ENCODE data around the gene SF3B6.
A peak's percentile ranks its signal among the peaks of the same experiment; 100 is the strongest.
"Not testable (repeated sequence)": the region's sequence is repeated elsewhere in the genome, so short reads cannot be mapped to it uniquely, and the experiment has no call there.

Gene SF3B6, protein sequence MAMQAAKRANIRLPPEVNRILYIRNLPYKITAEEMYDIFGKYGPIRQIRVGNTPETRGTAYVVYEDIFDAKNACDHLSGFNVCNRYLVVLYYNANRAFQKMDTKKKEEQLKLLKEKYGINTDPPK

GRCh38 chr2:24075915-24076848, at the start of gene SF3B6:
Gene SF3B6, minus strand, starts transcription at chr2:24076326. Its CDS starts 97 bp downstream, at chr2:24076229.
- peak; percentile 93 to 94 for DNase-seq

- peak; percentile 33 to 59 for DNase-seq
These were observed 47.9 kb upstream of the SF3B6 start for GRCh38 chr2:24123922-24124580.

- peak; percentile 80 to 83 for DNase-seq
These were observed 47.2 kb upstream of the SF3B6 start, which contains the start of the genes FAM228B and PFN4 for GRCh38 chr2:24123195-24123921. Gene FAM228B, plus strand, starts transcription at chr2:24123469. Its CDS starts 893 bp downstream, at chr2:24124362. Gene PFN4, minus strand, starts transcription at chr2:24123334. Its CDS starts 799 bp downstream, at chr2:24122535.

DNA sequence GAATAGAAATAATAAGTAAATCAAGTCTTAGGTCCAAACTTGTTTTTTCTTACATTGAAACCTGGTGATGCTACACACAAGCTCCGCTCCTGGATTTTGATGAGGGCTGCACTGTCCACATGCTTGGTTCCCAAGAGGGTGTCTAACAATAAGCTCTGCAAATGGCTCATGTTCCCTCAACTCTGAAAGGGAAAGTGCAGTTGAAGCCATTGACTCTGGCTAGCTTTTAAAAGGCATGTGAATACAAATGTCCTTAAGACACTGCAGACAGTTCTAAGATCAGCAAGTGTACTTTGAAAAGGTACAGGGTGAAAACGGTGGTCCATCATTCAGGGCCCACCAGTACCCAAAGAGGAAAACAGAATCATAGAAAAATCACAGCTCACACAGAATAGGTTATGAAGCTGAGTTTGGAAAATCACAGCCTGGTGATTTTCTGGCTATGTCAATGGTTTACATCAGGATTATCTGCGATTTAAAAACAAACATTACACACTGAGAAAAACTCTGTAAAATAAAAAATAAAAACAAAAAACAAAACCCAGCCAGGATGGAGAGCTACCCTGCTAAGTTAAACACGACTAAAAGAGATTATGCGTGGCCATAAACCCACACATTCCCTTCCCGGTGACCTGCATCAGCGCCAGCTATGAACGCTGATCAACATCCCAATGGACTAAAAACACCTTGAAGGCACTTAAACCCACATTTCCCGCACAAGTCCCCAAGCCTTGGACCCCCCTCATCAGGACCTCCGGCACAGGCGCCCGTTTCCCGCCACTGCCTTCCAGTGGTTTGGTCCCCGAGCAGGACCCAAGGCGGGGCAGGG, 46.5 kb upstream of the SF3B6 start:
- DNase-seq, result no peak

- DNase-seq, result no peak
These were observed 45.3 kb upstream of the SF3B6 start for GRCh38 chr2:24121469-24121868.

DNA sequence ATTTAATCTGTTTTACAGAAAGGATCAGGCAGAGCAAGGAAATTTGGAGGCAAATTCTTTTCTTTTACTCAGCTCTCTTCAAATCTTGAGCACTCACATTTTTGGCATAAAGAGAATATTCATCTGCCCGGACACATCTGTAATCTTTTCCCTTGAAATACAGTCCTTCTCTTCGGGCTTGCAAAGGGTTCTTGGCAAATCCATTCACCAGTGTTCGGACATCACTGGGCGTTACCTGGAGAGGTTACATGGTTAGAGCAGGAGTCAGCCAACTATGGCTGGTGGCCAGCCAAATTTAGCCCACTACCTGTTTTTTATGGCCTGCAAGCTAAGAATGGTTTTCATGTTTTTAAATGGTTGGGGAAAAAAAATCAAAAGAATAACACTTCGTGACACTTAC, 44.9 kb upstream of the SF3B6 start:
- no peak for DNase-seq

GRCh38 chr2:24117902-24118301, 41.8 kb upstream of the SF3B6 start:
- no peak for DNase-seq

GRCh38 chr2:24115057-24115456, 38.9 kb upstream of the SF3B6 start:
- DNase-seq, result no peak

GRCh38 chr2:24111407-24111901, 35.3 kb upstream of the SF3B6 start:
- no peak for DNase-seq

GRCh38 chr2:24110660-24111303, 34.7 kb upstream of the SF3B6 start:
- no peak for DNase-seq

GRCh38 chr2:24109431-24109830, 33.3 kb upstream of the SF3B6 start:
- DNase-seq, result not testable (repeated sequence)

- no peak for DNase-seq
These were observed 31.2 kb upstream of the SF3B6 start for GRCh38 chr2:24107336-24107735.

DNA sequence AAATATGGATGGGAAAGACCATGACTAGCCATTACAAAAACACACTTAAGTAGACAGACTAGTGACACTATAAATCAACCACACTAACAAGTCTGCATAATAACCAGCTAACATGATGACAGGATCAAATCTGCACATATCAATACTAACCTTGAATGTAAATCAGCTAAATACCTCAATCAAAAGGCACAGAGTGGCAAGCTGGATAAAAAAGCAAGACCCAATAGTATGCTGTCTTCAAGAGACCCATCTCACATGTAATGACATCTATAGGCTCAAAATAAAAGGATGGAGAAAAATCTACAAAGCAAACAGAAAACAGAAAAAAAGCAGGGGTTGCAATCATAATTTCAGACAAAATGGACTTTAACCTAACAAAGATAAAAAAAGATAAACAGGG, 30.7 kb upstream of the SF3B6 start:
- no peak for DNase-seq

GRCh38 chr2:24105816-24106215, 29.7 kb upstream of the SF3B6 start:
- no peak for DNase-seq

- DNase-seq, result no peak
These were observed 28.8 kb upstream of the SF3B6 start for GRCh38 chr2:24104906-24105305.

DNA sequence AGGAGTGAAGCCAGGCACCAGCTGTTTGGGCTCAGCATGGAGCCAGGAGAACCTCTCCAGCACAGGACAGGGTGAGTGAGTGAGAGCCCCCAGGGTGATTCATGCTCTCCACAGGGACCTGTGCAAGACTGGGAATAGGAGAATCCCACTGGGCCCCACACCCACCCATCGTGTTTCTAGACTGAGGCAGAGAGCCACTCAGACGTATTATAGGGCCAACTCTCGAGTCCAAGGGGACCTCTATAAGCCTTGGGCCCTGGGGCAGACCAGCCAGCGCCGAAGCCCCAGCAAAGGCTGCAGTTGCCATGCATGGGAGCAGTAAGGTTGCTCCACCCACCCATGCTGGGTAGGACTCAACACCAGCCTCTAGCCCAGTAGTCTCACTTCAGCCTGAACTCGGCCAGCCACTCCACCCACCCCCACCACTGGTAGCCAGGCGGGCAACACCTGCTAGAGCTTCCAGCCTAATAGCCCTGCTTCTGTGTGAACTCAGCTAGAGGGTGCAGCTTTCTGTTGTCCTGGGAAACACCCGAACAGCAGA, 28.1 kb upstream of the SF3B6 start:
- DNase-seq, result no peak

DNA sequence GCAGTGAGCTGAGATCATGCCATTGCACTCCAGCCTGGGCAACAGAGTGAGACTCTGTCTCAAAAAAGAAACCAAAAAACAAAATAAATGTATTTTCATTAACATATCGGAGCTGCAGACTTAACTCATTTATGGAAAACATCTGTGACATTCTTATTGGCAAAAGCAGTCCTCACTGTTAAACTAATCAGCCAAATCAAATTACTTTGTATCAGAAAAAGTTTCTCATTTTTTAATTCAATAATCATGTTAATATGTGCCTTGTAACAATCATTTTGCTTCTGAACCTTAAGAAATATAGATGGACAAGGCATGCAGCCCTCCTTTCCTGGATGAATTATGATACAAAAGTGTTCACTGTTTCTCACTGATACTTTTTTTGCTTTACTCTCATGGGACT, 26.6 kb upstream of the SF3B6 start:
- DNase-seq, result no peak

DNA sequence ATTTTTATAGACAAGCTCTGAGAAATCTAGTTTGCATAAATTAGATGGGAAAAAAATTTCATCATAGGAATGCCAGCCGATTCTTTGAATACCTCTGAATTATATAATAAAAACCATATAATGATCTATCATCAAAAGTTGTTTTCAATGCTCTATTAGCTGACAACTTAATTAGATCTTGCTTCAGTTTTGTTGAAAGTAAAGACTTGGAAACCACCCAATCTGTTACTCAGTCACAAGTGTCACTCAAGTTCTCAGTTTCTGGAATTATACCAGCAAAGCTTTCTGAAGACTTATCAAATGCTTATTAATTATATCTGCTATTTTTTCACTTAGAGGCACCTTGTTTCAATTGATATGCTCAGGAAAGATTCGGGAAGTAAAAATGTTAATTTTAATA, 25.9 kb upstream of the SF3B6 start:
- no peak for DNase-seq

DNA sequence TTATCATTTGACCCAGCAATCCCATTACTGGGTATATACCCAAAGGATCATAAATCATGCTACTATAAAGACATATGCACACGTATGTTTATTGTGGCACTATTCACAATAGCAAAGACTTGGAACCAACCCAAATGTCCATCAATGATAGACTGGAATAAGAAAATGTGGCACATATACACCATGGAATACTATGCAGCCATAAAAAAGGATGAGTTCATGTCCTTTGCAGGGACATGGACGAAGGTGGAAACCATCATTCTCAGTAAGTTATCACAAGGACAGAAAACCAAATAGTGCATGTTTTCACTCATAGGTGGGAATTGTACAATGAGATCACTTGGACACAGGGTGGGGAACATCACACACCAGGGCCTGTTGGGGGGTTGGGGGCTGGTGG, 24.6 kb upstream of the SF3B6 start:
- DNase-seq, result not testable (repeated sequence)

DNA sequence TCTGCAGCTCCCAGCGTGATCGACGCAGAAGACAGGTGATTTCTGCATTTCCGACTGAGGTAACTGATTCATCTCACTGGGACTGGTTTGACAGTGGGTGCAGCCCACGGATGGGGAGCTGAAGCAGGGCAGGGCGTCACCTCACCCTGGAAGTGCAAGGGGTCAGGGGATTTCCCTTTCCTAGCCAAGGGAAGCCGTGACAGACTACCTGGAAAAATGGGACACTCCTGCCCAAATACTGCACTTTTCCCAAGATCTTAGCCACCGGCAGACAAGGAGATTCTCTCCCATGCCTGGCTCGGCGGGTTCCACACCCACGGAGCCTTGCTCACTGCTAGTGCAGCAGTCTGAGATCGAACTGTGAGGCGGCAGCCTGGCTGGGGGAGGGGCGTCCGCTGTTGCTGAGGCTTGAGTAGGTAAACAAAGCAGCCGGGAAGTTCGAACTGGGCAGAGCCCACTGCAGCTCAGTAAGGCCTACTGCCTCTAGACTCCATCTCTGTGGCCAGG, 19.1 kb upstream of the SF3B6 start:
- not testable (repeated sequence) for DNase-seq

- DNase-seq, result not testable (repeated sequence)
These were observed 17.1 kb upstream of the SF3B6 start for GRCh38 chr2:24093270-24093669.

All from hippocampal formation (tissue), 2 donors.